HG02763 (cell line): Measurements from ENCODE around the gene TOMM40L.
A peak's percentile ranks its signal among the peaks of the same experiment; 100 is the strongest.

Experiments
- ATAC-seq: cut with Tn5 transposase; IDR thresholded peaks from one replicate; pipeline ENCODE4 v1.9.1; 2021; ENCODE audit warnings: mild to moderate bottlenecking, moderate library complexity; ENCODE audit not compliant: unreplicated experiment

The TOMM40L gene

GRCh38 chr1:161196521-161197451, 29.1 kb upstream of the TOMM40L start:
- no peak for ATAC-seq

DNA sequence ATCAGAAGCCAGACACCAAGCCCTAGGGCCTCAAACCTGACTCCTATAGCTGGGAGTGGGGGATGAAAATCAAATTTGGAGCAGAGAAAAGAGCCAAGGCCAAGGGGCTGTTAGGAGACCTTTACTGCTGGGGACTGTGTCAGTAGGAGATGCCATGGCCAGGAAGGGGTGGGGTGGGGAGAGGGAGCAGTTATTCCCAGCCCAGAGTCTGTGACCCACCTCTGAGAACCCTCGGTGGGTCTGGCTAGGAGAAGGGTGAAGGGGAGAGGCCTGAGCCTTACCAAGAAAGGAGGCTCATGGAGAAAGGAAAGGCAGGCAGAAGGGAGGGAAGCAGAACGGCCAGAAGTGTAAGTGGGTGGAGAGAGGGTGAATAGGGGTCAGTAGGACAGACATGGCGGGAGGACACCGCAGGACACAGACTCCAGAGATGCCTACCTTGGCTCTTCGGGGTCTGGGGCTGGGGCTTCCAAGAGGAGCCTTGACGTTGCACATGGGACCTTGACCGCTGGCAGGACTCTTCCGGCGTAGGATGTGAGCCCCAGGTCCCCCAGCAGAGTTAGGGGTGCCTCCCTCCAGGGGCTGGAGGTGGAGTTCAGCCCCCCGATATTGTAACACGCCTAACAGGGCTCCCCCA, 28.2 kb upstream of the TOMM40L start:
- no peak for ATAC-seq

DNA sequence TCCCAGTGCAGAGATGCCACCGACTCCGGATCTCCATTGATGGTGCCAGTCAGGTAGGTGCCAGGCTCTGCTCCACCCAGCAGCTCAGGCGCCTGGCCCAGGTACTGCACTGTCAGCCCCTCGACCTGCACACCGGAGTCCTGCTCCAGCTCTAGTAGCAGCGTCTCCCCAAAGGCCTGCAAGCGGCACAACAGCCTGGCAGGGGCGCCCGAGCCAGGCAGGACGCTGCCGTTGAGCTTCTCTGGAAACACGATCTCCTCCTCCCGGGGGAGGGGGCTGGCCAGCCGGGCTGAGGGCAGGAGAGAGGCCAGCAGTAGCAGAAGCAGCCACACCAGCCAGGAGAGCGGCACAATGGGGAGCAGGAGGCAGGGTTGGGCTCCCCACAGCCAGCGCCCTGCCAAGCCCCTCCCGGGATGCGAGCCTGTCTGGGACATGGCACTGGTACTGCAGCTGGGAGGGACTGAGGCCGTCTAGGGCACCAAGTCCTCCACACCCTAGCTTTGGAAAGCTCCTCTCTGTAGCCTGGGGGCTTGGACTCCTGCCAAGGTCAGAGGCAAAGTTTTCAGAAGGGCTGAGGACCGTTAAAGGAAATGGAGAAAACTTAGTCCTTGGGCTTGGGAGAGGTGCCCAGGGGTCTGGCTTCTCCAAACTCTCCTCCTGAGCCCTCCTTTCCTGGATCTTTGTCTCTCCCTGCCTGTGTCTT, 27.5 kb upstream of the TOMM40L start:
- no peak for ATAC-seq

- no peak for ATAC-seq
These were observed 26.9 kb upstream of the TOMM40L start, which contains the start of gene ADAMTS4 for GRCh38 chr1:161198897-161199431. TSS of gene ADAMTS4 (minus strand) at chr1:161199054. CDS start at chr1:161198627, 427 bp downstream.

GRCh38 chr1:161199506-161200139, 26.2 kb upstream of the TOMM40L start:
- no peak for ATAC-seq

GRCh38 chr1:161200421-161200991, 25.4 kb upstream of the TOMM40L start:
- no peak for ATAC-seq

- no peak for ATAC-seq
These were observed 24.6 kb upstream of the TOMM40L start for GRCh38 chr1:161200992-161201835.

GRCh38 chr1:161201836-161202712, 23.8 kb upstream of the TOMM40L start, which contains the start of gene NDUFS2:
TSS of gene NDUFS2 (plus strand) at chr1:161202367. CDS start at chr1:161202386, 19 bp downstream.
- ATAC-seq: peak; percentile 95

GRCh38 chr1:161206411-161207140, 19.3 kb upstream of the TOMM40L start:
- ATAC-seq: no peak

GRCh38 chr1:161207173-161207572, 18.7 kb upstream of the TOMM40L start:
- no peak for ATAC-seq

GRCh38 chr1:161209790-161210409, 16.0 kb upstream of the TOMM40L start:
- peak; percentile 54 for ATAC-seq

- ATAC-seq: no peak
These were observed 11.5 kb upstream of the TOMM40L start for GRCh38 chr1:161214369-161214768.

DNA sequence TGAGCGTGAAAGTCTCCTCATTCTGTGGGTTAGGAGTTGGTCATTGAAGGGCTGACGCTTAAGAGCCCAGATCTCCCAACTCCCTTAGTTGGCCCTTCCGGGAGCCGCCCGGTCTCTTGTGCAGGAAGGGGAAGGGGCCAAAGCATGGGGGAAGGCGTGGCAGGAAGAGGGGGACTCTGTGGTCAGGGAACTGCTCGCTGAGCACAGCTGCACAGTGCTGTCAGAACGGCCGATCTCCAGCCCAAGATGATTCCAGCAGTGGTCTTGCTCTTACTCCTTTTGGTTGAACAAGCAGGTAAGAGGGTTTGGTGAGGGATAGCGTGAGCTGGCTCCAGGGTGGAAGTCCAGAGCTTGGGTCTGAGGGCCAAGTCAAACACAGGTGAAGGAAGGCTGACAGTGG, 10.8 kb upstream of the TOMM40L start, which contains the start of gene FCER1G:
Gene FCER1G, plus strand, starts transcription at position 220 of the 400 bp plus-strand sequence. Its CDS starts 27 bp downstream, at position 247.
- ATAC-seq: no peak

DNA sequence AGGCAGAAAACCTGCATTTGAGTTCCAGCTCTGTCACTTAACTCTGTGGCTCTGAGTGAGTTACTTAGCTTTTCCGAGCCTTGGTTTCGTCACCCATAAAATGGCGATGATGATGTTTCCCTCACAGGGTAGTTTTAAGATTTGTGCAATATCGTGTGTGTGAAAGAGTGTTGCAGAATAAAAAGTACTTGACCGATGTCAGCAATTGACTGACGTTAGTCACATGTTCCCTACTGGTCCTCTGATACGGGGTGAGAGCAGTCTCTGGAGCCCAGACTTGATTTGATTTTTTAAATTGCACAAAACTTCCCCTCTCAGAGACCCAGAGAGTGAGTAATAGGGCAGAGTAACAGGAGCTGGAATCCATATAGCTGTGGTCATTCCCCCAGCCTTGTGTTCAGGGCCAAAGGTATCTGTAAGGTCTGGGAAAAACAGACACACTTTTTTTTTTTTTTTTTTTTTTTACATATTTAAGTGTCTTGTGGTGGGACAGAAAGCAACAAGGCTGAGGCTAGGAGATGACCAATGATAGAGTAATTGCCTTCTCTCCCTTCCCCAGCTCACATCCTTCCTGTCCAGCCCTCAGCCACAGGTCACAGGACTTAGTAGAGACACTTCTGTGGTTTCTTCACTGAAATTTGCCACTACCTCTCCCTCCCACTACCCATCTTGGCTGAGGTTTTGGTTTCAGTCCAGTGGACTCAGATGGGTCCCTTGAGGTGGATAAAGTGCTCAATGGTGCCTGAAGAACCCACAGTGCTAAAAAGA, 8.7 kb upstream of the TOMM40L start:
- peak; percentile 79 for ATAC-seq

- no peak for ATAC-seq
These were observed 8.0 kb upstream of the TOMM40L start for GRCh38 chr1:161217831-161218230.
